Body of pancreas (tissue), 4 donors: ENCODE measurements around the gene TMC8.
A peak's percentile ranks its signal among the peaks of the same experiment; 100 is the strongest.

Source experiments
- CTCF ChIP-seq, 7 experiments: fragments of 450-650 bp in 4 of 7; fragments of 200-600 bp in 3 of 7; sonication (generic) in 3 of 7; IDR thresholded peaks; one replicate each; pipeline ENCODE4 v1.5.1; 2016 to 2019; ENCODE audit warnings: antibody characterized with exemption in 7 of 7
- POLR2A ChIP-seq, 3 donors: fragments of 450-650 bp; IDR thresholded peaks; one replicate each; pipeline ENCODE4 v1.6.1; 2016; ENCODE audit warnings: antibody characterized with exemption in 3 of 3, mild to moderate bottlenecking in 2 of 3

DNA sequence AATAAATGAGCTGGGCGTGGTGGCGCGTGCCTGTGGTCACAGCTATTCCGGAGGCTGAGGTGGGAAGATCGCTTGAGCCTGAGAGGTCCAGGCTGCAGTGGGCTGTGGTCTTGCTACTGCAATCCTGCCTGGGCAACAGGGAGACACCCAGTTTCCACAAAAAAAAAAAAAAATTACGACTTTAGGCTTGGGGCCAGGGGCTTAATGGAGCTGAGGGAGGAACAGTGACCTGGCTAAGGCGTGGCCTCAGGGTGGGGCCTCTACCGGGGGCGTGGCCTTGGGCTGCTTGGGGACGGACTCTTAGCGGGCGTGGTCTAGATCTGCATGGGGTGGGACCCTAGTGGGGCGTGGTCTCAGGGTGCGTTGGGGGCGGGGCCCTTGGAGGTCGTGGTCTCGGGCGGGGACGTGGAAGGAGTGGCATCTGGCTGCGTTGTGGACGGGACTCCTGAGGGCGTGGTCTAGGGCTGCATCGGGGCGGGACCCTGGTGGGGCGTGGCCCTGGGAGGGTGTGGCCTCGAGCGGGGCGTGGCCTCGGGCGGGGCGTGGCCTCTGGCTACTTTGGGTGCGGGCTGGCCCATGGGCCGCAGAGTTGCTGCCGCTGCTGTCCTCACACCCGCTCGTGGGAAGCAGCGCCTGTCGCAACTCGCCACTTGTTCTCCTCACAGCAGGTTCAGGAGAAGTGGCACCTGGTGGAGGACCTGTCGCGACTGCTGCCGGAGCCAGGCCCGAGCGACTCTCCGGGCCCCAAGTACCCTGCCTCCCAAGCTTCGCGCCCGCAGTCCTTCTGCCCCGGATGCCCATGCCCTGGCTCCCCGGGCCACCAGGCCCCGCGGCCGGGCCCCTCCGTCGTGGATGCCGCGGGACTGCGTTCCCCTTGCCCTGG is 9.8 kb downstream of the TMC8 start:
- no peak for TF ChIP-seq CTCF (IDR thresholded peaks at IDR 0.05)
- peak in 2 of 3 donors; percentile 56 to 61 for TF ChIP-seq POLR2A (IDR thresholded peaks at IDR 0.05)
